ENCODE results near the gene CSNK1G3. TPM values are rescaled to one million over a fixed set of nuclear protein-coding genes. Genes with fewer than 3 reads are reported as not detected.

The CSNK1G3 gene
- total RNA-seq, 1 experiment from 2014 or later = 51.1 TPM

GRCh38 chr5:123528065-123528464 lies 16.1 kb downstream of the CSNK1G3 start:
- Histone ChIP-seq H3K27me3 (ENCODE audit: insufficient read depth, low read length) (no peaks in the 10 kb centered on the region), H3K27ac (ENCODE audit: low read depth, low read length) (no peak overlapping the region), H3K79me2 (ENCODE audit: insufficient read depth, low read length) (peaks cover 91% of the 10 kb centered on the region), H3K36me3 (ENCODE audit: control insufficient read depth in 1 of 2, insufficient read depth in 2 of 2, low read length in 2 of 2) (no peaks in the 10 kb centered on the region), H3K9ac (ENCODE audit: low read length) (no peak overlapping the region), H3K4me2 (ENCODE audit: low read length) (no peak overlapping the region), H3K4me3 (replicated peaks in 1 of 2; ENCODE audit: low read depth in 1 of 2, low read length in 2 of 2) (no peak overlapping the region), H2AFZ (ENCODE audit: low read depth, low read length, poor library complexity, severe bottlenecking) (no peak overlapping the region), H4K20me1 (ENCODE audit: insufficient read depth) (peaks cover 4% of the 10 kb centered on the region; the same call in 1 of the 2 replicates), H3K4me1 (ENCODE audit: control insufficient read depth in 1 of 2, insufficient read depth in 2 of 2, low read length in 2 of 2) (no peaks in the 10 kb centered on the region), H3K9me3 (ENCODE audit: control insufficient read depth in 1 of 2, insufficient read depth in 1 of 2, low read depth in 1 of 2, low read length in 2 of 2) (no peaks in the 10 kb centered on the region), H3K9me2 (ENCODE audit: insufficient read depth) (no peaks in the 10 kb centered on the region)
- DNase-seq (ENCODE audit: low read depth, low spot score) (no peak), ATAC-seq (no peak)
- TF ChIP-seq SRF (IDR thresholded peaks at IDR 0.05; ENCODE audit: low read depth) (no peak), YY1 (IDR thresholded peaks at IDR 0.05; ENCODE audit: extremely low read depth, insufficient replicate concordance, low read depth, low read length) (no peak), EGR1 (IDR thresholded peaks at IDR 0.05; ENCODE audit: low read depth) (no peak), EZH2 (IDR thresholded peaks at IDR 0.05) (no peak), CEBPB (IDR thresholded peaks at IDR 0.05; ENCODE audit: low read depth) (no peak), FOSL1 (IDR thresholded peaks at IDR 0.05; ENCODE audit: low read depth) (no peak), SIN3A (IDR thresholded peaks at IDR 0.05; ENCODE audit: low read depth) (no peak), REST (IDR thresholded peaks at IDR 0.05; ENCODE audit: low read depth) (no peak), ELF1 (IDR thresholded peaks at IDR 0.05; ENCODE audit: borderline replicate concordance, low read depth) (no peak), ZBTB33 (IDR thresholded peaks at IDR 0.05; ENCODE audit: extremely low read depth, insufficient replicate concordance, low read length) (no peak), SP1 (IDR thresholded peaks at IDR 0.05; ENCODE audit: low read depth) (no peak), ATF3 (IDR thresholded peaks at IDR 0.05) (no peak), POLR2AphosphoS5 (IDR thresholded peaks at IDR 0.05; ENCODE audit: low read depth, low read length) (no peak)
- ChIA-PET POLR2A (no interaction called here), CTCF (no interaction called here), RAD21 (ENCODE audit: low non-redundant PET in 1 of 2, low total read pairs in 2 of 2, uncharacterized antibody in 2 of 2, unreplicated experiment in 2 of 2) (no interaction called here)
- intact Hi-C loops (cut with micrococcal nuclease) = no loop called here
- BruUV-seq (replicated peaks) = no TSS peak

Measured in HCT116 (cell line).